HG03469 (cell line): Measurements from ENCODE around the gene OR2H2.

Source experiments
- ATAC-seq: cut with Tn5 transposase; IDR thresholded peaks from one replicate; pipeline ENCODE4 v1.9.1; 2021; ENCODE audit warnings: mild to moderate bottlenecking, moderate library complexity, moderate number of reproducible peaks; ENCODE audit not compliant: unreplicated experiment

Gene OR2H2

GRCh38 chr6:29590218-29590808, 5.4 kb downstream of the OR2H2 start:
- no peak for ATAC-seq

- no peak for ATAC-seq
Measured at GRCh38 chr6:29591677-29592076, 6.8 kb downstream of the OR2H2 start.

GRCh38 chr6:29593199-29593855, 8.4 kb downstream of the OR2H2 start:
- ATAC-seq: no peak

GRCh38 chr6:29596381-29596900, 11.5 kb downstream of the OR2H2 start:
- no peak for ATAC-seq

- no peak for ATAC-seq
Measured at GRCh38 chr6:29597184-29597583, 12.3 kb downstream of the OR2H2 start.

- no peak for ATAC-seq
Measured at GRCh38 chr6:29598172-29598747, 13.3 kb downstream of the OR2H2 start.

GRCh38 chr6:29602564-29603361, 17.8 kb downstream of the OR2H2 start:
- ATAC-seq: no peak

GRCh38 chr6:29603456-29603855, 18.5 kb downstream of the OR2H2 start:
- no peak for ATAC-seq

GRCh38 chr6:29603930-29604329, 19.0 kb downstream of the OR2H2 start:
- no peak for ATAC-seq

- ATAC-seq: no peak
Measured at GRCh38 chr6:29608131-29608530, 23.2 kb downstream of the OR2H2 start.

- ATAC-seq: no peak
Measured at GRCh38 chr6:29610540-29610939, 25.6 kb downstream of the OR2H2 start.

- ATAC-seq: no peak
Measured at GRCh38 chr6:29611426-29611825, 26.5 kb downstream of the OR2H2 start.

- ATAC-seq: no peak
Measured at GRCh38 chr6:29617782-29618554, 33.0 kb downstream of the OR2H2 start.

- no peak for ATAC-seq
Measured at GRCh38 chr6:29619578-29620160, 34.7 kb downstream of the OR2H2 start.

- ATAC-seq: no peak
Measured at GRCh38 chr6:29620630-29621029, 35.7 kb downstream of the OR2H2 start.

GRCh38 chr6:29624520-29624961, 39.6 kb downstream of the OR2H2 start:
- no peak for ATAC-seq

- no peak for ATAC-seq
Measured at GRCh38 chr6:29625337-29625930, 40.5 kb downstream of the OR2H2 start.

- no peak for ATAC-seq
Measured at GRCh38 chr6:29626948-29627754, 42.2 kb downstream of the OR2H2 start.
